Duodenal mucosa (tissue), 2 donors: ENCODE measurements around the gene UBFD1.
"Not testable (repeated sequence)": the region's sequence is repeated elsewhere in the genome, so short reads cannot be mapped to it uniquely, and the experiment has no call there.

Experiments used
- H3K27ac ChIP-seq: one replicate; pipeline ENCODE4 v1.7.0; 2013; ENCODE audit warnings: low read depth, low read length
- H3K27me3 ChIP-seq, 2 donors: one replicate each; pipeline ENCODE4 v1.7.0; 2013; ENCODE audit warnings: low read length in 2 of 2, control low read depth in 1 of 2; ENCODE audit not compliant: insufficient read depth in 2 of 2, control insufficient read depth in 1 of 2
- H3K36me3 ChIP-seq, 2 donors: one replicate each; pipeline ENCODE4 v1.7.0; 2013; ENCODE audit warnings: low read length in 2 of 2, control low read depth in 1 of 2; ENCODE audit not compliant: insufficient read depth in 2 of 2, control insufficient read depth in 1 of 2
- H3K4me1 ChIP-seq, 2 donors: one replicate each; pipeline ENCODE4 v1.7.0; 2013; ENCODE audit warnings: low read length in 2 of 2, control low read depth in 1 of 2; ENCODE audit not compliant: insufficient read depth in 2 of 2, control insufficient read depth in 1 of 2
- H3K4me3 ChIP-seq, 2 donors: one replicate each; pipeline ENCODE4 v1.7.0; 2013; ENCODE audit warnings: low read length in 2 of 2, low read depth in 1 of 2
- H3K9ac ChIP-seq, 2 donors: one replicate each; pipeline ENCODE4 v1.7.0; 2013; ENCODE audit warnings: low read length in 2 of 2, low read depth in 1 of 2
- H3K9me3 ChIP-seq, 2 donors: one replicate each; pipeline ENCODE4 v1.7.0; 2013; ENCODE audit warnings: low read length in 2 of 2, control low read depth in 1 of 2; ENCODE audit not compliant: control insufficient read depth in 1 of 2

The UBFD1 gene

DNA sequence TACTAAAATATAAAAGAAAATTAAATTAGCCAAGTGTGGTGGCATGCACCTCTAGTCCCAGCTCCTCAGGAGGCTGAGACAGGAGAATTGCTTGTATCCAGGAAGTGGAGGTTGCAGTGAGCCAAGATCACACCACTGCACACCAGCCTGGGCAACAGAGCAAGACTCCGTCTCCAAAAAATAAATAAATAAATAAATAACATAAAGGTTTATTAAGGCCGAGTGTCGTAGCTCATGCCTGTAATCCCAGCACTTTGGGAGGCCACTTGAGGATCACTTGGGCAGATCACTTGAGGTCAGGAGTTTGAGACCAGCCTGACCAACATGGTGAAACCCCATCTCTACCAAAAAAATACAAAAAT, 16.7 kb upstream of the UBFD1 start:
- H3K9me3 ChIP-seq, H3K4me1 ChIP-seq, H3K9ac ChIP-seq, H3K4me3 ChIP-seq, H3K27me3 ChIP-seq, H3K27ac ChIP-seq: not testable (repeated sequence)
- H3K36me3 ChIP-seq, result peaks cover 8 to 52% of the 10 kb centered on the region in 2 donors

DNA sequence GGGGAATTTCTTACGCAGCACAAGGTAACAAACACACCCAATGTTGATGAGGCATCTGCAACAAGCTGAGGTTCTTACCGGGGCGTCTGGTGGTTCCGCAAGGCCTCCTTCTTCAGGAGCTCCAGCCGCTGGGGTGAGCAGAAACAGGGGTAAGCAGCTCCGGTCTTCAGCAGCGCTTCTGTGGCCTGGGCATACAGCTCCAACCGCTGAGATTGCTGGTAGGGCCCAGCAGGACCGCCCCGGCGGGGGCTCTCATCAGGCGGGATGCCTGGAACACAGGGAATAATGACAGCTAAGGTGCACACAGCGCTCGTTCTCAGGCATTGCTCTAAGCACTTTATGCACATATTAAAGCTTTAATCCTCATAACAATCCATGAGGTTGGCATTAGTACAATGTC, 13.1 kb upstream of the UBFD1 start:
- Histone ChIP-seq H3K4me1 (no peaks in the 10 kb centered on the region), H3K9me3 (no peaks in the 10 kb centered on the region), H3K9ac (no peak overlapping the region), H3K36me3 (peaks cover 10 to 64% of the 10 kb centered on the region in 2 donors), H3K27ac (no peak overlapping the region), H3K4me3 (no peak overlapping the region), H3K27me3 (no peaks in the 10 kb centered on the region)

DNA sequence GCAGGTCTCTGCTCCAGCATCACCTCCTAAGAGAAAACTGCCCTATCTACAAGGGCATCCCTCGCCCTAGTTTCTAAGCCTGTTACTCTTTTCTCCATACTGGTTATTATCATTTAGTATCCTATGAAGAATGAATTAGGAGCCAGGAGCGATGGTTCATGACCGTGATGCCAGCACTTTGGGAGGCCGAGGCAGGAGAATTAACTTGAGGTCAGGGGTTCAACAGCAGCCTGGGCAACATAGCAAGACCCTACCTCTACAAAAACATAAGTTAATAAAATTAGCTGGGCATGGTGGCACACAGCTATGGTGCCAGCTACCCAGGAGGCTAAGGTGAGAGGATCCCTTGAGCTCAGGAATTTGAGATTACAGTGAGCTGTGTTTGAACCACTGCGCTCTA, 7.6 kb upstream of the UBFD1 start:
- no peak overlapping the region for H3K27ac ChIP-seq
- no peak overlapping the region for H3K9ac ChIP-seq
- H3K9me3 ChIP-seq, result no peaks in the 10 kb centered on the region
- no peak overlapping the region for H3K4me3 ChIP-seq
- H3K27me3 ChIP-seq, result no peaks in the 10 kb centered on the region
- H3K4me1 ChIP-seq, result no peaks in the 10 kb centered on the region
- peaks cover 3 to 56% of the 10 kb centered on the region in 2 donors for H3K36me3 ChIP-seq

DNA sequence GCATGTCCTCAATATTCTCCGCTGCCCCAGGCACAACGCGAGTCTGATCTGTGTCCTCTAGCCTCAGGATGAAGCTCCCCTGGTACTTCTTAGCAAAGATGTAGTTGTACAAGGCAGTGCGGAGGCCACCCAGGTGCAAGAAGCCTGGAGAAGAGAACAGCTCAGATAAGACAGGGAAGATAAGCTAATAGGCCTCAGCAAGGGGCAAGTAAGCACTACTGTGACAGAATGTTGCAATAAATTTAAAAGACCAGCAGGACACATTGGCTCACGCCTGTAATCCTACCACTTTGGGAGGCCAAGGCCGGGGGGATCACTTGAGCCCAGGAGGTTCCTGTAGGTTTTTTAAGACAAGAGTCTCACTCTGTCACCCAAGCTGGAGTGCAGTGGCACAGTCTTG, 5.4 kb upstream of the UBFD1 start:
- Histone ChIP-seq H3K36me3 (peaks cover 3 to 35% of the 10 kb centered on the region in 2 donors), H3K9me3 (no peaks in the 10 kb centered on the region), H3K9ac (no peak overlapping the region), H3K27me3 (no peaks in the 10 kb centered on the region), H3K4me1 (peaks cover 4 to 6% of the 10 kb centered on the region in 2 donors), H3K27ac (no peak overlapping the region), H3K4me3 (no peak overlapping the region)

DNA sequence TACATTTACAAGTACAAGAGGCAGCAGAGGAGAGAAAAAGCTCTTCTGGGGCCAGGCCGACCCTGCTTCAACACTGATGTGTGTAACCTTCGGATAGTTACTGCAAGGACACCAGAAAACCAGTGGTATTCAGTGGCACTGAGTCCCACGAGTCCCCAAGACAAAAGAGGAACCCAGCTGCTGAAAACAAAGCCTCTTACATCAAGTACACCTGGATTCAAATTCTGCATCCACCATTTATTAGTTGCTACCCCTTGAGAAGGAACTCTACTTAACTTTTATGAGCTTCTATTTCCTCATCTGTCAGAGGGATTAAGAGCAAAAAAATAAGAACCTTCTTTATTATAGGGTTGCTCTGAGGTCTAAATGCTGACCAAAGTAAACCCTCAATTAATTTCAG, 3.0 kb upstream of the UBFD1 start:
- Histone ChIP-seq H3K9me3 (no peaks in the 10 kb centered on the region), H3K36me3 (peaks cover 3 to 27% of the 10 kb centered on the region in 2 donors), H3K4me1 (peaks cover 4 to 15% of the 10 kb centered on the region in 2 donors), H3K4me3 (no peak overlapping the region), H3K27ac (no peak overlapping the region), H3K27me3 (no peaks in the 10 kb centered on the region), H3K9ac (no peak overlapping the region)

DNA sequence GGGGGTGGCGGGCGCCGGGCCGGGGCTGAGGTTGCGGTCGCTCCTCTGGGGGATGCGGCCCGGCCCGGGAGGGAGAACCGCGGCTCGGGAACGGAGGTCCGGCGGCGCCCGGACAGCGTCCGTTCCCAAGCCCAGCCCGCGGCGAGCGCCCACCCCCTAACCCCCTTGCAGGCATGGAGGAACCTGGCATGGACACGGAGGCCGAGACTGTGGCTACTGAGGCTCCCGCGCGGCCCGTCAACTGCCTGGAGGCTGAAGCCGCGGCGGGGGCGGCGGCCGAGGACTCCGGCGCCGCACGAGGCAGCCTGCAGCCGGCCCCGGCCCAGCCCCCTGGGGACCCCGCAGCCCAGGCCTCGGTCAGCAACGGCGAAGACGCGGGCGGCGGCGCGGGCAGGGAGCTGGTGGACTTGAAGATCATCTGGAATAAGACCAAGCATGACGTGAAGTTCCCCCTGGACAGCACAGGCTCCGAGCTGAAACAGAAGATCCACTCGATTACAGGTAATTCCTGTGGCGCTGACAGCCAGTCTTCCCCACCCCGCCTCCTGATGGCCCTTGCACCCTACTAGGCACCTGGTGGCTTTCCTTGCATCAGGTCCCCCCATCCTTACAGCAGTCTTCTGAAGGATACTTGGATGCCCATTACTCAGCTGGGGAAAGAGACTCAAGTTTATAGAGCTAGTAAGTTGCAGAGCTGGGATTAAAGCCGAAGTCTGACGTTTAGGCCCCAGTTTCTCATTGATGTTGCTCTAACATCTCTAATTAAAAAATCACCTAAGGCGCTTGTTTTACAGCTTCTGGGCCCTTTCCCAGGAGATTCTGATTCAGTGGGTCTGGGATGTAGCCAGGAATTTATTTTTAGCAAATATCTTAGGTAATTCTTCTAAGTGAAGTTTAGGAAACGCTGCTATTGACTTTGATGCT, 514 bp downstream of the UBFD1 start:
- Histone ChIP-seq H3K9ac (peak overlapping the region; percentile 70 to 84), H3K9me3 (no peaks in the 10 kb centered on the region), H3K4me1 (peaks cover 7 to 15% of the 10 kb centered on the region in 2 donors), H3K27me3 (no peaks in the 10 kb centered on the region), H3K4me3 (peak overlapping the region; percentile 76 to 90), H3K27ac (peak overlapping the region; percentile 59), H3K36me3 (peaks cover 30 to 36% of the 10 kb centered on the region in 2 donors)

DNA sequence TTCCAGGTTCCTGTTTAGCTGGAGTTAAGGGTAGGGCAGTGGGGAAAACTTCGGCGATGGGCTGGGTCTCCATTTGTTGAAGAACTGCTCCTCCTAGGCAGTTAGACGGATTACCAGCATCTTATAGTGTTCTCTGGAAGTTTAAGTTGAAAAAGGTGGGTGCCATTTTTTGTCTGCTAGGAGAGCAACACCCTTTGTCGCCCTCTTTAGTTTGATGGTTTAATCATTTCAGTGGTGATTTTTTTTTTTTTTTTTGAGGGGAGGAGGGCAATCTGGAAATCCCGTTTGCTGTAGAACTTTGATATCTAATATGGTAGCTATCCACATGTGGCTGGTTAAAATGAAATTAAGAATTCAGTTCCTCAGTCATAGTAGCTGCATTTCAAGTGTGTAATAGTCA, 4.1 kb downstream of the UBFD1 start:
- Histone ChIP-seq H3K36me3 (peaks cover 55 to 67% of the 10 kb centered on the region in 2 donors), H3K9ac (no peak overlapping the region), H3K9me3 (no peaks in the 10 kb centered on the region), H3K4me1 (peaks cover 3 to 10% of the 10 kb centered on the region in 2 donors), H3K27ac (no peak overlapping the region), H3K4me3 (no peak overlapping the region), H3K27me3 (no peaks in the 10 kb centered on the region)

DNA sequence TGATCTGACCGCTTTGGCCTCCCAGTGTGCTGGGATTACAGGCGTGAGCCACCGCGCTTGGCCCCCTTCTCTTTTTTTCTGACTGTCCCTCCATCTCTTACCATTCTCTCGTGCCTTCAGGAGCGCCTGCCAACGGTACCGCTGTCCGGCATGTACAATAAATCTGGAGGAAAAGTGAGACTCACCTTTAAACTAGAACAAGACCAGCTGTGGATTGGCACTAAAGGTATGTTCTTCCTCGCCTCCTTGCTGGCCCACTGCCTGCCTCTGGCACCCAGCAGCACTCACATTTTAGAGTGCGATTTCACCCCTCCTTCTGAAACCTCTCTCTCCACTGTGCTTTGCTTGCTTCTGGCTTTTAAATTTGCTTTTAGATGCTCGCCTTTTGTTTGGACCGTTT, 5.0 kb downstream of the UBFD1 start:
- H3K9me3 ChIP-seq, result no peaks in the 10 kb centered on the region
- H3K4me3 ChIP-seq, result no peak overlapping the region
- peaks cover 3 to 9% of the 10 kb centered on the region in 2 donors for H3K4me1 ChIP-seq
- peaks cover 64 to 76% of the 10 kb centered on the region in 2 donors for H3K36me3 ChIP-seq
- H3K27ac ChIP-seq, result no peak overlapping the region
- no peak overlapping the region for H3K9ac ChIP-seq
- no peaks in the 10 kb centered on the region for H3K27me3 ChIP-seq

DNA sequence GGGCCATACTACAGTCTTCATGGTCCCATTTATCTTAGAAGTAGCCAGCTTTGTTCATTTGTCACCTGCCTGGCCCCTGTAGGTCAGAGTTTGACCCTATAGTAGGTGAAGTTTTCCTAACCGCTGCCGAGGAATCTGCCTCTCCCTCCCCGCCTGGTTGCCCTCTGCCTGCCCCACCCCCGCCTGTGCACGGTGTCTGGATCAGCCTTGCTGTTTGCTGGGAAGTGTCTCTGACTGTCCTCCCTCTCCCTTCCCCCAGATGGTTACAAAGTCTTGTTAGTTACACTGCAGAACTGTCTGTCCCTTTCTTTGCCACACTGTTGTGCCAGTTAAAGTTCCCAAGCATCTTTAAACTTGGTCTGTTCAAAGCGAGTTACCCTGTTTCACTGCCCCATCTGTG, 5.7 kb downstream of the UBFD1 start:
- Histone ChIP-seq H3K4me1 (peaks cover 3 to 7% of the 10 kb centered on the region in 2 donors), H3K4me3 (no peak overlapping the region), H3K27ac (no peak overlapping the region), H3K36me3 (peaks cover 64 to 83% of the 10 kb centered on the region in 2 donors), H3K27me3 (no peaks in the 10 kb centered on the region), H3K9me3 (no peaks in the 10 kb centered on the region), H3K9ac (no peak overlapping the region)

DNA sequence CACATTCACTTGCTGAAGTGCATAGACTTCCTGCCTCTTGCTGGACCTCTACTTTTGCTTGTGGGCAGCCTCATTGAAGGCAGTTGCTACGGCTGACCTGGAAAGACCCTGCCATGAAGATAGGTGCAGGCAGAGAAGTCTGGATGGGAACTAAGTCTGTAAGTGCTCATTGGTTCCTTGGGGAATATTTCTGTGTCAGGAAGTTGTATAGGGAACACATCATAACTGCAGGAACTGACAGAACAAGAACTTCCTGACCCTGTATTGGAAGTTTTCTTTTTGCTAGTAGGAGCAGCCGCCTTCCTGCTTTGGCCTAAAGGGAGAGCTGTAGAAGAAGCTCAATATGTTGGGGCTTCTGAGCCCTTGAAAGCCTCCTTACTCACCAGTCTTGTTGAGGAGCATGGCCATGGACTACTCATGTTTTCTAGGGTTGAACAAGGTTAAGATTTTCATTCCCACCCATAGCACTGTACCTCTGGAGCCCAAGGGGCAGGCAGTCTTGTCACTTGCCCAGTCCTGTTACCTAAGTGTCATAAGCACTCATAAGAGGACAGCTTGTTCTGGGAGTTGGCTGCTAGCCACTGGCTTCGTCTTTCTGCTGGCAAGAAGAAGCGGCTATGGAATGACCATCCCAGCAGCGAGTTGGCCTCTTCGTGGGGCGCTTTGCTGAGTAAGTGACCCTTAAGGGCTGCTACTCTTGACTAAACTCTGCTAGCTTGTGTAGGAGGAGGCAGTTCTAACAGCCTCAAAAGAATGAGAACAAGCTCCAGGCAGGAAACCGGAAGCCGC, 7.2 kb downstream of the UBFD1 start:
- Histone ChIP-seq H3K9me3 (no peaks in the 10 kb centered on the region), H3K27me3 (no peaks in the 10 kb centered on the region), H3K4me3 (no peak overlapping the region), H3K4me1 (peaks cover 0 to 3% of the 10 kb centered on the region in 2 donors), H3K36me3 (peaks cover 62 to 94% of the 10 kb centered on the region in 2 donors), H3K9ac (no peak overlapping the region), H3K27ac (no peak overlapping the region)
